Spleen (tissue), 11 donors: Measurements from ENCODE around the gene GJB5. TPM values are rescaled to one million over a fixed set of nuclear protein-coding genes. Genes with fewer than 3 reads are reported as not detected.

ENCODE experiments used
- DNase-seq: peaks from one replicate; pipeline ENCODE4 v3.0.0-alpha.2; 2020
- H3K27ac ChIP-seq, 8 donors: fragments of 200-600 bp; sonication (generic) in 7 of 8; 1 replicate in 4 of 8; 2 replicates in 4 of 8; pipeline versions ENCODE4 v1.5.0 to v1.8.0; 2016 to 2021; ENCODE audit warnings: inconsistent platforms in 4 of 8, mild to moderate bottlenecking in 4 of 8, moderate library complexity in 1 of 8
- H3K27me3 ChIP-seq, 7 donors: fragments of 200-600 bp; sonication (generic) in 6 of 7; replicated peaks in 1 of 7; 1 replicate in 4 of 7; 2 replicates in 3 of 7; pipeline versions ENCODE4 v1.5.0 to v1.8.0; 2016 to 2021; ENCODE audit warnings: inconsistent platforms in 3 of 7, mild to moderate bottlenecking in 1 of 7
- H3K36me3 ChIP-seq, 6 donors: fragments of 200-600 bp; sonication (generic) in 5 of 6; 1 replicate in 4 of 6; 2 replicates in 2 of 6; pipeline versions ENCODE4 v1.5.0 to v1.8.0; 2016 to 2021; ENCODE audit warnings: inconsistent platforms in 2 of 6
- H3K4me1 ChIP-seq, 6 donors: fragments of 200-600 bp; sonication (generic) in 5 of 6; 1 replicate in 3 of 6; 2 replicates in 3 of 6; pipeline versions ENCODE4 v1.5.0 to v1.8.0; 2016 to 2021; ENCODE audit warnings: inconsistent platforms in 3 of 6
- H3K4me3 ChIP-seq, 8 donors: fragments of 200-600 bp; sonication (generic) in 7 of 8; 1 replicate in 4 of 8; 2 replicates in 4 of 8; pipeline versions ENCODE4 v1.5.0 to v1.8.0; 2016 to 2021; ENCODE audit warnings: inconsistent platforms in 4 of 8, mild to moderate bottlenecking in 4 of 8, moderate library complexity in 2 of 8
- H3K9me3 ChIP-seq, 8 donors: fragments of 200-600 bp; sonication (generic) in 7 of 8; 1 replicate in 4 of 8; 2 replicates in 4 of 8; pipeline versions ENCODE4 v1.5.0 to v1.8.0; 2016 to 2021; ENCODE audit warnings: inconsistent platforms in 4 of 8
- POLR2A ChIP-seq, 3 donors: fragments of 450-650 bp; IDR thresholded peaks; one replicate each; pipeline ENCODE4 v1.5.1; 2017; ENCODE audit warnings: antibody characterized with exemption in 3 of 3, mild to moderate bottlenecking in 1 of 3
- POLR2AphosphoS5 ChIP-seq, 3 donors: sonication (generic); formaldehyde crosslinking; IDR thresholded peaks; one replicate each; pipeline ENCODE4 v1.5.1; 2017; ENCODE audit warnings: antibody characterized with exemption in 3 of 3
- WGBS, 5 donors: extraction: QIAGEN DNeasy Blood & Tissue Kit in 3 of 5; methylation state at CpG; one replicate each; pipeline versions ENCODE4 v1.1.5 to v1.1.7; 2013 to 2018; 5-methylcytosine and 5-hydroxymethylcytosine counted together
- intact Hi-C: fragments of 100-400 bp; cut with DNase I; formaldehyde crosslinking; loops from one replicate; pipeline ENCODE4 v1.15.0; 2023; ENCODE audit warnings: low total_unique reads
- polyA plus RNA-seq, 3 donors: library from polyadenylated mRNA; stranded (reverse); fragments of 200-250 nt; gene quantifications; one replicate each; pipeline ENCODE4 v1.2.1, GENCODE V29; 2013
- total RNA-seq, 7 donors: library from RNA; depleted of rRNA in 3 of 7; stranded (reverse); fragments of >200 nt in 3 of 7; fragmentation: NEBNext Ultra II Directional in 4 of 7; extraction: Animal tissue kit (Norgen Biotek cat#: 25700) in 4 of 7; gene quantifications; one replicate each; pipeline versions ENCODE4 v1.1.0 to v1.2.1, GENCODE V29; 2016 to 2021
- TF ChIP-seq, protein P1 (sequence below), 11 experiments: fragments of 200-600 bp in 7 of 11; fragments of 450-650 bp in 4 of 11; sonication (generic) in 4 of 11; IDR thresholded peaks in 8 of 11; conservative IDR thresholded peaks in 3 of 11; 1 replicate in 7 of 11; 2 replicates in 4 of 11; pipeline versions ENCODE4 v1.4.0 to v1.8.0; 2016 to 2021; ENCODE audit warnings: antibody characterized with exemption in 11 of 11, inconsistent platforms in 4 of 11, mild to moderate bottlenecking in 1 of 11
- donor health status: healthy with polysubstance abuse.
- donor health status: DM: no; HTN: no; CAD: no; lungs with moderate emphysema.
- donor health status: DM: no; HTN: no; CAD: no.
- donor health status: Bipolar disorder and iron deficiency.
- donor health status: healthy.
- donor health status: DM: no; HTN: no; CAD: no.
- donor health status: DM: yes; HTN: yes; CAD: no.

Gene GJB5
- total and polyA plus RNA-seq, 10 donors: 0.06 TPM; not detected in 9

DNA sequence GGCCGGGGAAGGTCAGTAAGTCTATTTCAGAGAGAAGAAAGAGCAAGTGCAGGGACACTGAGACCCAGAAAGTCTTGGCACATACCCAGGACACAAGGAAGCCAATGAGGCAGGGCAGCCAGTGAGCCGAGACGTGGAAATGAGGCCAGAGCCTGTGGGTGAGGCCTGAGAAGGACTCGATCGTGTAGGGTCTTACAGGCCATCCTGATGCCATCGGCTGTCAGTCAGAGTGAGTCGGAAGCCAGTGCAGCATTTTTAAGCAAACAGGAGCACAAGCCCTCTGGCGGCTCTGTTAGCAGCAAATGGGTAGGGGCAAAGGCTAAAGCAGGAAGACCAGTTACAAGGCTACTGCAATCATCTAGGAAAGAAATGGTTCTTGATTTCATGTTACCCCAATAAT is 20.1 kb downstream of the GJB5 start:
- no peaks in the 10 kb centered on the region for H3K36me3 ChIP-seq
- WGBS, 5 donors: 61 to 81% (median 74%) methylated on average over 8 of the region's 8 CpGs
- no peak overlapping the region for H3K27ac ChIP-seq
- H3K27me3 ChIP-seq: peaks cover 0 to 49% (median 0%) of the 10 kb centered on the region in 7 donors
- no peak overlapping the region for H3K4me3 ChIP-seq
- TF ChIP-seq POLR2AphosphoS5 (IDR thresholded peaks at IDR 0.05): no peak
- TF ChIP-seq, protein P1, sequence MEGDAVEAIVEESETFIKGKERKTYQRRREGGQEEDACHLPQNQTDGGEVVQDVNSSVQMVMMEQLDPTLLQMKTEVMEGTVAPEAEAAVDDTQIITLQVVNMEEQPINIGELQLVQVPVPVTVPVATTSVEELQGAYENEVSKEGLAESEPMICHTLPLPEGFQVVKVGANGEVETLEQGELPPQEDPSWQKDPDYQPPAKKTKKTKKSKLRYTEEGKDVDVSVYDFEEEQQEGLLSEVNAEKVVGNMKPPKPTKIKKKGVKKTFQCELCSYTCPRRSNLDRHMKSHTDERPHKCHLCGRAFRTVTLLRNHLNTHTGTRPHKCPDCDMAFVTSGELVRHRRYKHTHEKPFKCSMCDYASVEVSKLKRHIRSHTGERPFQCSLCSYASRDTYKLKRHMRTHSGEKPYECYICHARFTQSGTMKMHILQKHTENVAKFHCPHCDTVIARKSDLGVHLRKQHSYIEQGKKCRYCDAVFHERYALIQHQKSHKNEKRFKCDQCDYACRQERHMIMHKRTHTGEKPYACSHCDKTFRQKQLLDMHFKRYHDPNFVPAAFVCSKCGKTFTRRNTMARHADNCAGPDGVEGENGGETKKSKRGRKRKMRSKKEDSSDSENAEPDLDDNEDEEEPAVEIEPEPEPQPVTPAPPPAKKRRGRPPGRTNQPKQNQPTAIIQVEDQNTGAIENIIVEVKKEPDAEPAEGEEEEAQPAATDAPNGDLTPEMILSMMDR (IDR thresholded peaks at IDR 0.05 in 8 of 11, conservative IDR thresholded peaks at IDR 0.05 in 3 of 11): no peak
- no peaks in the 10 kb centered on the region for H3K4me1 ChIP-seq
- peak; percentile 39 for DNase-seq
- H3K9me3 ChIP-seq: no peaks in the 10 kb centered on the region
- intact Hi-C loops: no loop called here

DNA sequence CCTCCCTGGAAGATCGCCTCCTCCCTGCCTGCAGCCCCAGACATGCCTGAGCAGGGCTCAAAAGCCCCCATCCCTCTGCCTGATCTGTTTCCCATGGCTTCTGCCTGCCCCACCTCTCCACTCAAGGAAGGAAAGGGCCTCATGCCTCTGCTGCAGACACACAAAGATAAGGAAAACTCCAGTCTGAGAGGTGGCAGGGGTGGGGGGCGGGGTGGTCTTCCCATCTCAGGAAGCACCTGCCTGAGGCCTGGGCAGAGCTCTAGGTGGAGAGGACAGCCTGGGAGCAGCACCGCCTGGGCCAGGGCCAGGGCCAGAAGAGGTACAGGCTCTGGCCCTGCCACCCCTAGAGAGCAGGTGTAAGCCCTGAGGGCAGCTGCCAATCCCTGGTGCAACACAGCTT is 22.1 kb downstream of the GJB5 start:
- DNase-seq: no peak
- WGBS, 5 donors: 13 to 50% (median 36%) methylated on average over 1 to 3 of the region's 3 CpGs

DNA sequence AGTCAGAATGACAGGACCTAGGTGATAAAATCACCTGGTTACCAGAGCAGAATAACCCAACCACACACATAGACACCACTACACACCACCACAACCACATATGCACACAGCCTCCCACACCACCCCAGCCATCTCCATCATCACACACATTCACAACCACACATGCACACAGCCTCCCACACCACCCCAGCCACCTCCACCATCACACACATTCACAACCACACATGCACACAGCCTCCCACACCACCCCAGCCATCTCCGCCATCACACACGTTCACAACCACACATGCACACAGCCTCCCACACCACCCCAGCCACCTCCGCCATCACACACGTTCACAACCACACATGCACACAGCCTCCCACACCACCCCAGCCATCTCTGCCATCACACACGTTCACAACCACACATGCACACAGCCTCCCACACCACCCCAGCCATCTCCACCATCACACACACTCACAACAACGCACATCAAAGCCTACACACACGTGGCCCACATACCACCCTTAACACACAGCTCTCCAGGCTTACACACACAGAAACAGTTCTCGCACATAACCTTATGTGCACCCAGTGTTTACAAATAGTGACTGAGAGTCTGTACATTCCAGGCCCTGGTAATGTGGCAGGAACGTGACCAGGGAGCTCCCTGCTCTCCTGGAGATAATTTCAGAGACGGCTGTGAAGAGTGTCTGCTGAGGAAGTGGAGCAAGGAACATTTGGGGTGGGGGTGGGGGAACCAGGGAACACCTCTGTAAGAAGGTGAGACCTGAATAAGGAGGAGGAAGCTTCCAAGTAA is 22.9 kb downstream of the GJB5 start:
- peaks cover 5 to 68% (median 25%) of the 10 kb centered on the region in 7 donors for H3K27me3 ChIP-seq
- TF ChIP-seq, protein P1 (IDR thresholded peaks at IDR 0.05 in 8 of 11, conservative IDR thresholded peaks at IDR 0.05 in 3 of 11): no peak
- TF ChIP-seq POLR2A (IDR thresholded peaks at IDR 0.05): no peak
- TF ChIP-seq POLR2AphosphoS5 (IDR thresholded peaks at IDR 0.05): no peak
- no peak overlapping the region for H3K4me3 ChIP-seq
- H3K9me3 ChIP-seq: no peaks in the 10 kb centered on the region
- no peaks in the 10 kb centered on the region for H3K36me3 ChIP-seq
- DNase-seq: no peak
- H3K4me1 ChIP-seq: peaks cover 6 to 17% (median 11%) of the 10 kb centered on the region in 6 donors
- 58 to 77% (median 63%) methylated on average over 10 of the region's 10 CpGs for WGBS, 5 donors
- intact Hi-C loops: no loop called here
- no peak overlapping the region for H3K27ac ChIP-seq

More for the DNA sequence above, 22.1 kb downstream of the GJB5 start:
- intact Hi-C loops: no loop called here
- peaks cover 6 to 14% (median 10%) of the 10 kb centered on the region in 6 donors for H3K4me1 ChIP-seq
- H3K27ac ChIP-seq: no peak overlapping the region
- no peaks in the 10 kb centered on the region for H3K36me3 ChIP-seq
- no peaks in the 10 kb centered on the region for H3K9me3 ChIP-seq
- no peak overlapping the region for H3K4me3 ChIP-seq
- TF ChIP-seq, protein P1 (IDR thresholded peaks at IDR 0.05 in 8 of 11, conservative IDR thresholded peaks at IDR 0.05 in 3 of 11): no peak
- TF ChIP-seq POLR2AphosphoS5 (IDR thresholded peaks at IDR 0.05): no peak
- peaks cover 2 to 60% (median 17%) of the 10 kb centered on the region in 7 donors for H3K27me3 ChIP-seq

DNA sequence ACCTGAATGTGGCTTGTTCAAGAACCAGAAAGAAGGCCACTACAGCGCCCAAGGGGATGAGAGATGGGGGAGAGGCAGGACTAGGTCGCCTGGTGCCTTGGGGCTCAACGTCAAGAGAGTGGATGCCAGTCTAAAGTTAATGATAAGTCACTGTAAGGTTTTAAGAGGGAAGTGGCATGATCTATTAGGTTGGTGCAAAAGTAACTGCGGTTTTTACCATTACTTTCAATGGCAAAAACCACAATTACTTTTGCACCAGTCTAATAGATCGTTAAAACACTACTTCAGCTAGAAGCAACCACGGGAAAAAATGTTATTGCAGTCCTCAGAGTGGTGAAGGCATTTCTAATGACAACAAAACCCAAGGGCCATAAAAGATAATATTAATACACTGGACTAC is 23.5 kb downstream of the GJB5 start:
- intact Hi-C loops: no loop called here
- Histone ChIP-seq H3K27me3 (peaks cover 5 to 75% (median 30%) of the 10 kb centered on the region in 7 donors), H3K4me1 (peaks cover 6 to 17% (median 11%) of the 10 kb centered on the region in 6 donors), H3K4me3 (no peak overlapping the region), H3K36me3 (no peaks in the 10 kb centered on the region), H3K27ac (no peak overlapping the region), H3K9me3 (no peaks in the 10 kb centered on the region)
- no peak for DNase-seq
- TF ChIP-seq, protein P1 (IDR thresholded peaks at IDR 0.05 in 8 of 11, conservative IDR thresholded peaks at IDR 0.05 in 3 of 11): no peak
- TF ChIP-seq POLR2AphosphoS5 (IDR thresholded peaks at IDR 0.05) (no peak), POLR2A (IDR thresholded peaks at IDR 0.05) (no peak)
- WGBS, 5 donors: 76 to 84% (median 80%) methylated on average over 6 of the region's 6 CpGs
